Thymus (tissue), 11 donors: ENCODE data around the gene ESPNL. TPM values are rescaled to one million over a fixed set of nuclear protein-coding genes. Genes with fewer than 3 reads are reported as not detected.

ENCODE experiments used
- DNase-seq, 9 donors: peaks; one replicate each; pipeline ENCODE4 v3.0.0-alpha.2; 2013; ENCODE audit warnings: low spot score in 9 of 9, low read depth in 6 of 9, missing footprints in 1 of 9
- H3K27ac ChIP-seq, 2 donors: one replicate each; pipeline ENCODE4 v1.5.1; 2013; ENCODE audit warnings: control low read depth in 1 of 2, low read depth in 1 of 2, low read length in 1 of 2, mild to moderate bottlenecking in 1 of 2, moderate library complexity in 1 of 2
- H3K27me3 ChIP-seq, 2 donors: one replicate each; pipeline ENCODE4 v1.5.1; 2013; ENCODE audit warnings: low read length in 1 of 2; ENCODE audit not compliant: control insufficient read depth in 2 of 2, insufficient read depth in 1 of 2
- H3K36me3 ChIP-seq, 2 donors: one replicate each; pipeline ENCODE4 v1.5.1; 2013; ENCODE audit warnings: low read length in 1 of 2, mild to moderate bottlenecking in 1 of 2, moderate library complexity in 1 of 2; ENCODE audit not compliant: control insufficient read depth in 2 of 2, insufficient read depth in 2 of 2
- H3K4me1 ChIP-seq, 2 donors: one replicate each; pipeline ENCODE4 v1.5.1; 2013; ENCODE audit warnings: low read length in 2 of 2; ENCODE audit not compliant: control insufficient read depth in 2 of 2, insufficient read depth in 2 of 2
- H3K4me3 ChIP-seq, 2 donors: one replicate each; pipeline ENCODE4 v1.5.1; 2013; ENCODE audit warnings: low read length in 2 of 2, control low read depth in 1 of 2, mild to moderate bottlenecking in 1 of 2
- H3K9me3 ChIP-seq, 2 donors: one replicate each; pipeline ENCODE4 v1.5.1; 2013; ENCODE audit warnings: low read length in 1 of 2, mild to moderate bottlenecking in 1 of 2; ENCODE audit not compliant: control insufficient read depth in 2 of 2, insufficient read depth in 1 of 2
- WGBS: extraction: QIAGEN DNeasy Blood & Tissue Kit; methylation state at CpG from one replicate; pipeline ENCODE4 v1.1.7; 2013; 5-methylcytosine and 5-hydroxymethylcytosine counted together
- polyA plus RNA-seq: library from polyadenylated mRNA; stranded (reverse); fragments of 200-250 nt; gene quantifications from one replicate; pipeline ENCODE4 v1.2.3, GENCODE V29; 2013
- total RNA-seq: library from RNA; stranded (reverse); fragments of 120-200 nt; gene quantifications from one replicate; pipeline ENCODE4 v1.2.4, GENCODE V29; 2013
- donor health status: healthy.

ESPNL gene
- total and polyA plus RNA-seq, 2 donors = 0.66 to 1.5 TPM

DNA sequence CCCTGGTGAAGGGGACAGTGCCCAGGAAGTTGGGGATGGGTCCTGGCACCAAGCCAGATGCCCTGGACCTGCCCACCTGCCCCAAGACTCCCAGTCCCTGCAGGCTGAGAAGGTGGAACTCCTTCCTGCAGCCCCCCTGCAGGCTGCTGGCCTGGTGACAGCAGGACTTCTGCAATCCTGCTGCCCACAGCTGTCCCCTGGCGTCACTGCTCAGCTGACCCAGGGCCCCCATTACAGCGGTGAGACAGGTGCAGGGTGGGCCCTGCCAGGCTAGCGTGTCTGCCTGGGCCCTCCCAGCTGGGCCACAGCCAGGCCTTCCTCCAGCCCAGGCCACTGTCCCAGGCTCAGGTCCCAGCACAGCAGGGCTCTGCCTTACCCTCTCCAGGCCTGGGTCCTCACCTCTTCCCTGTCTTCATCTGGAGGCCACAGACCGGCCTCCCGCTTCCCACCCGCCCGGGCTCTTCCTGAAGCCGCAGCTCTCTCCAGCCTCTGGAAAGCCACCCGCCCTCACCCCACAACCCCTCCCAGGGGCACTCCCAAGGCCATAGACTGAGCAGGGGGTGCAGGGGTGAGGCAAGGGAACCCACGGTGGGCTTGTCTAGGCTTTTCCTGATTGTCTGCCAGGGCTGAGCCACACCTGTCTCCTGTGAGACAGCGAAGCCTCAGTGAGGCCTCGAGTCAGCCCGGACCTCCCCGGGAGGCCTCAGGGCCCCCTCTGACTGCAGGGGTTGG is 49.9 kb downstream of the ESPNL start:
- Histone ChIP-seq H3K36me3 (no peaks in the 10 kb centered on the region), H3K9me3 (peaks cover 0 to 7% of the 10 kb centered on the region in 2 donors), H3K27ac (no peak overlapping the region), H3K27me3 (no peaks in the 10 kb centered on the region), H3K4me3 (no peak overlapping the region), H3K4me1 (no peaks in the 10 kb centered on the region)
- DNase-seq = no peak
- WGBS = 89% methylated on average over 14 of the region's 14 CpGs

DNA sequence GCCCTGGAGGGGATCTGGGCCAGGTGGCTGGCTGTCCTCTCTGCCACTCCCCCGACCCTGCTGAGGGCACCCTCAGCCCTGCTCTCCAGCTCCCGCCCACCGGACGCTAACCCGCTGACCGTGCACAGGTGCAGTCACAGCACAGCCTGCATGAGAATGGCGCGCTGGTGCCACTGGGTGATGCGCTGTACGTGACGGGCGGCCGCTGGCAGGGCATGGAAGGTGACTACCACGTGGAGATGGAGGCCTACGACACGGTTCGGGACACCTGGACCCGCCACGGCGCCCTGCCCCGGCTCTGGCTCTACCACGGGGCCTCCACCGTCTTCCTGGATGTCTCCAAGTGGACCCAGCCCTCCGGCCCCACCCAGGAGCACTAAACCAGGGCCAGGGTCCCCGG is 50.5 kb downstream of the ESPNL start:
- no peak for DNase-seq
- Histone ChIP-seq H3K27ac (no peak overlapping the region), H3K27me3 (peaks cover 0 to 3% of the 10 kb centered on the region in 2 donors), H3K4me3 (no peak overlapping the region), H3K36me3 (no peaks in the 10 kb centered on the region), H3K9me3 (peaks cover 0 to 7% of the 10 kb centered on the region in 2 donors), H3K4me1 (no peaks in the 10 kb centered on the region)
- 96% methylated on average over 25 of the region's 25 CpGs for WGBS

DNA sequence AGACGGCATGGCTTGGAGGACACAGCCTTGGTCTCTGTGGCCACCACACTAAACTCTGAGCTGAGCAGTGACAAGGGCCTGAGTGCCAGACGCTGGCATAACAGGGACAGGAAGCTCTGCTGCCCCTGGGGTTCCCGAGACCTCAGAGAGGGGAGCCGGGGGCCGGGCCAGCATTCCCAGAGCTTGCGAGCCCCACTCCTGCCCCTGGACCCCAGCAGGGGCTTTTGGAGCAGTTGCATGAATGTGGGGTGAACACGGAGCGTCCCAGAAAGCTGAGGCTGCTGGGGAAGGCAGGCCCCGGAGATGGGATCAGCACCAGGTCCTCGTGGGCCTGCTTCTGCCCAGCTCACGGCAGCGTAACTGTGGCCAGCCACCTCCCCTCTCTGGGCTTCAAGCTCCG is 51.1 kb downstream of the ESPNL start:
- Histone ChIP-seq H3K36me3 (no peaks in the 10 kb centered on the region), H3K9me3 (peaks cover 0 to 7% of the 10 kb centered on the region in 2 donors), H3K27ac (no peak overlapping the region), H3K4me3 (no peak overlapping the region), H3K4me1 (no peaks in the 10 kb centered on the region), H3K27me3 (peaks cover 0 to 8% of the 10 kb centered on the region in 2 donors)
- 93% methylated on average over 13 of the region's 13 CpGs for WGBS
- DNase-seq = no peak

DNA sequence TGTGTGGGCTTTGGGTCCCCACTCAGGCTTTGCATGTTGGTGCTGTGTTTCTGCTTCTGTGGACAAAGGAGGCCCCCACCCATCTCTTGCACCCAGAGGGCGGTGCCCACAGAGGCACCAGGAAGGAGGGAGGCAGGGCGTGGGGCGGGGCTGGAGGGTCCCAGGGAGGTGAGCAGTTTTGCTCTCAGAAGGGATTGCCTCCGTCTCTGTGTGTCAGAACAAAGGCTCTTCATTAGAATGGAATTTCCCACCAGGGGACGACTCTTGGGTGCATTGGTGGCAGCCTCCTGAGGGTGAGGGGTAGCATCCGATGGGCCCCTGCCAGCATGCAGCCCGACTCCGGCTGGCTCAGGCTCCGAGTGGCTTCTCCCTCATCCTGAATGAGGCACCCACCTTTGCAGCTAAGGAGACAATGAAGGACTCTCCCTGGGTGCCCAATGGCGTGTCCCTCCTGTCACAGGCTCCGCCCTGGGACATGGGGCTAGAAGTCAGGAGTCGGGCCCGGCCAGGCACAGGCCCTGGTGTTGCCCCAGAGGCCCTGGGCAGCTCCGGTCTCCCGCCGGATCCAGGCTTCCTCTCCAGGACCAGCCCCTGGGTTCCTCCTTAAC is 51.6 kb downstream of the ESPNL start:
- no peaks in the 10 kb centered on the region for H3K36me3 ChIP-seq
- H3K9me3 ChIP-seq = peaks cover 0 to 7% of the 10 kb centered on the region in 2 donors
- WGBS = 91% methylated on average over 16 of the region's 16 CpGs
- peaks cover 0 to 12% of the 10 kb centered on the region in 2 donors for H3K27me3 ChIP-seq
- no peak overlapping the region for H3K4me3 ChIP-seq
- no peak for DNase-seq
- peaks cover 0 to 2% of the 10 kb centered on the region in 2 donors for H3K4me1 ChIP-seq
- no peak overlapping the region for H3K27ac ChIP-seq

DNA sequence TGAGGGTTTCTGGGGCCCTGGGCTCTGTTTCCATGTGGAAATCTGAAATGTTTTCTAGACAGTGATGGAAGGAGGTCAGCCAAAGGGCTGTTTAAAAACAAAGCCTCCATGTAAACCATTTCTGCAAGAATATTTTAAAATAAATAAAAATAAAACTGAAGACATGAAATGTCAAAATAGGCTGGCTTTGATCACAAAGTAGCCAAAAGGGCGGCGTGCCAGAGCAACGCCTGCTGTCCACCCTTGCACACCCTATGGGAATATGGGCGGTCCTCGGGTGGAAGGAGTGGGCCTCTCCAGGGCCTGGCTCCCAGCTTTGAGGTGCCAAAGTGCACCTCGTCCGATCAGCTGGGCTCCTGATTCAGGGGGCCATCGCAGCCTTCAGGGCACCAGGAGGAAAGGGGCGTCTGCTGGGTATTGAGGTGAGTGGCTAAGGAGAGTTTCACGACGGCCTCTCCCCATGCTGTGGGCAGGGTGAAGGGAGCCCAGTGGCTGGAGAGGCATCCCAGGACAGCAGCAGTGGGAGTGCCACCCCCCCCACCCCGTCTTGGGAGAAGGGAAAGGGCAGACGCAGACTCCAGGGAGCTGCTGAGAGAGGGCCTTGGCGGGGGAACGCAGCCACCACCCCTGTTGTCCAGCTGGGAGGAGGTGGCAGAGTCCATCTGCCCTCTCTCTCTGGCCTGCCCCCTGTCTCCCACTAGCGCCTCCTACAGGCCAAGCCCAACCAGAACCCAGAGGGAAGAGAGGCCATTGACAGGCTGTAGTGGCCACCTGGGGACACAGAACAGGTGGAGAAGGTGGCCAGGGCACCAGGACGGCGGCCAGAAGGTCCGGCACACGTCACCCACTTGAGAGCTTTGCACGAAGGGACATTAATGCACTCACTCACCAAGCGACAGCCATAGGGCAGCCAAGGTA is 52.9 kb downstream of the ESPNL start:
- no peak for DNase-seq
- Histone ChIP-seq H3K4me1 (peaks cover 0 to 2% of the 10 kb centered on the region in 2 donors), H3K27me3 (peaks cover 6 to 21% of the 10 kb centered on the region in 2 donors), H3K4me3 (no peak overlapping the region), H3K27ac (no peak overlapping the region), H3K36me3 (no peaks in the 10 kb centered on the region), H3K9me3 (peaks cover 0 to 7% of the 10 kb centered on the region in 2 donors)
- 92% methylated on average over 22 of the region's 22 CpGs for WGBS

DNA sequence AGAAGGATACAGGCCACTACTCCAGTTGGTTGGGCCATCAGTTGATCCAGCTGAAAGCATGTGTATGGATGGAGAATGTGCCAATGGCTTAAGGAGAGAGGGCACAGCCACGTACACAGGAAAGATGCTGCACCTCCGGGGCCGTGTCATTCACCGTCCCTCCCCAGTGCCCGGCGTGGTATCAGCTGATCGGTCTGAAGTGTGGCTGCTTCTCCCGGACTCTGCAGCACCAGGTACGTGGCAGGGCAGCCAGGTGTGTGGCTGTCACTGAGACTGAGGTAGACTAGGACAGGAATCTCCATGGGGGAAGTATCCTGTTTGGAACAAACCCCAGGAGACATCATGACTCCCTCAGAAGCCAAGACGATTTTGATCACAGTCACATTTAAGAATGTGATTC is 54.4 kb downstream of the ESPNL start:
- WGBS = 98% methylated on average over 10 of the region's 10 CpGs
- H3K27me3 ChIP-seq = peaks cover 20 to 33% of the 10 kb centered on the region in 2 donors
- H3K27ac ChIP-seq = no peak overlapping the region
- H3K4me1 ChIP-seq = peaks cover 8 to 10% of the 10 kb centered on the region in 2 donors
- DNase-seq = no peak
- no peak overlapping the region for H3K4me3 ChIP-seq
- no peaks in the 10 kb centered on the region for H3K36me3 ChIP-seq
- H3K9me3 ChIP-seq = peaks cover 0 to 7% of the 10 kb centered on the region in 2 donors

DNA sequence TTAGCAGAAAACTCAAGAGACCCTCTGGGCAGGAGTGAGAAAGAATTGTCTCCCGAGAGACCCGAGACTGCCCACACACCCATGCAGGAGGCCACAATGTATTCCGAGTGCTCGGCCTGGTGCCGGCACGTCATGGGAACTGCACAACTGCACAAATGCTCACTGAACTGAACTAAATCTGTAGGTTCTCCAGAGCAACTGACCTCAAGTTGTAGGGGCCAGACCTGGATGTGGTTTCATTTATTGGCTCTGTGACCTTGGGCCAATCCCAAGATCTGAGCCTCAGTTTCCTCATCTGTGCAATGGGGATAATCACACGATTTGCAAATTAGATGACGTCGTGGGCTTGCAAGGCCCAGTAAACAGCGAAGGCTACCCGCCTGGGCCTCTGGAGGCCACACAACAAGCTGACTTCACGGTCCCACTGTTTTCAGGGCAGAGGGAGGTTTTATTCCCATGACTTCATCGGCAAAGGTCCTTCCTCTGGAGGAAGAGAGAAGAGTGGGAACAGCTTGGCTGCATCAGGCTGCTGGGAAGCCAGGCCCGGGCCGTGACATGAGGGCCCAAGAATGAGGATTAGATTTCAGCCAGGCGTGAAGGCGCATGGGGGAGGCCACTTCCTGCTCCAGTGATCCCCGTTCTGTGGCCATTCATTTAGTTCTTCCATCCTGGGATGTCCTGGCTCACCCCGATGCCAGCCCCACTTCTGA is 55.1 kb downstream of the ESPNL start:
- H3K36me3 ChIP-seq = no peaks in the 10 kb centered on the region
- no peak for DNase-seq
- 95% methylated on average over 19 of the region's 19 CpGs for WGBS

DNA sequence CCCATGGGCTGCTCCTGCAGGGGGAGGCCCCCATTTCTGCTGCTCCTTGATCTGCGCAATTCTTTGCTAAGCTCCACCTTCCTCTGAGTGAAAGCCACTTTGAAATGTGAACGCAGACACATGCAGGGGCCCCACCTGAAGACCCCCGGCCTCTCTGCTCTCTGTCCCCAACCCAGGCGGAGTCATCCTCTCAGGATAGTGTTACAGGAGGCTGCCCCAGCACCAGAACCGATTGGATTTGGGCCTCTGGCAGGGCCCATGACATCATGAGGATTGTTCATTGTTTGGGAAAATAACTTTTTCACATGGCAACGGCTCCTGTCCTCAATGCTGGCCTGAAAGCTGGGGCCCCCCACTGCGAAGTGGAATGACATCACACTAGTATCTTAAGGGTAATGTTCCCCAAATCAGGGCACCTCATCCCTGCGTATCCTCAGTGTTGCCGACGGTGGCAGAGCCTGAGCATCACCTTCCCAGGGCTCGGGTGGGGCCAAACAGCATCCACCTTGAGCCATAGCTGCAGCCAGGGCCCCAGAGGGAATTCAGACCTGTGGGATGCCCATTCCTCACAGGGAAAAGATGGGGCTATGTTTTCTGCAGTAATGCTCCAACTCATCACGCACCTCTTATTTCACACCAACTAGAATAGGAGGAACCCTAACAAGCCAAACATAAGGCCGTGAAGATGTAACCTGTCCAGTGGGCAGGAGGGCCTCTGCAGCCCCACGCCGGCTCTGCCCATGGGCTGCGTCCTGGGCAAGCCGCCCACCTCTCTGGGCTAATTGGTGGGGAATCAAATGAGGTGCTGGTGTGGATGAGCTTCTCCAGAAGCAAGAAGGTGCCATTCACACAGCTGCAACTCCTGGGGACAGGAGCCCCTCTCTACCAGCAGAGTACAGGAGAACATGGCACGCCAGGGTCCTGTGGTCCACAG is 55.9 kb downstream of the ESPNL start:
- no peak for DNase-seq
- Histone ChIP-seq H3K9me3 (peaks cover 0 to 7% of the 10 kb centered on the region in 2 donors), H3K27me3 (peaks cover 26 to 47% of the 10 kb centered on the region in 2 donors), H3K27ac (no peak overlapping the region), H3K36me3 (no peaks in the 10 kb centered on the region), H3K4me1 (peaks cover 8 to 21% of the 10 kb centered on the region in 2 donors), H3K4me3 (no peak overlapping the region)
- WGBS = 94% methylated on average over 18 of the region's 18 CpGs

More for the DNA sequence above, 55.1 kb downstream of the ESPNL start:
- Histone ChIP-seq H3K27ac (no peak overlapping the region), H3K4me1 (peaks cover 8 to 17% of the 10 kb centered on the region in 2 donors), H3K4me3 (no peak overlapping the region), H3K9me3 (peaks cover 0 to 7% of the 10 kb centered on the region in 2 donors), H3K27me3 (peaks cover 26 to 39% of the 10 kb centered on the region in 2 donors)
